Astrocyte (in vitro differentiated cells and primary cell): Measurements from ENCODE around the gene RALGAPB.

ENCODE experiments used
- CTCF ChIP-seq: IDR thresholded peaks from 2 replicates; pipeline ENCODE4 v1.5.1; 2011; ENCODE audit warnings: low read depth, mild to moderate bottlenecking, inconsistent platforms, low read length, moderate library complexity; ENCODE audit not compliant: insufficient read depth
- EZH2 ChIP-seq: IDR thresholded peaks from 2 replicates; pipeline ENCODE4 v1.6.1; 2012; ENCODE audit warnings: mild to moderate bottlenecking, low read length, inconsistent platforms; ENCODE audit not compliant: insufficient read depth

GRCh38 chr20:38566036-38566598 lies 93.5 kb downstream of the RALGAPB start:
- TF ChIP-seq CTCF (no peak), EZH2 (no peak)
